PC-3 (cell line): ENCODE data around the gene AP1AR. TPM values are rescaled to one million over a fixed set of nuclear protein-coding genes. Genes with fewer than 3 reads are reported as not detected.
"Not testable (repeated sequence)": the region's sequence is repeated elsewhere in the genome, so short reads cannot be mapped to it uniquely, and the experiment has no call there.

Experiments used
- ATAC-seq: fragments of 200-7000 bp; cut with Tn5 transposase; 2 replicates; pipeline ENCODE4 v1.9.1; 2020; ENCODE audit warnings: mild to moderate bottlenecking, moderate library complexity
- BruUV-seq: library from RNA; stranded (reverse); fragments of 400-500 nt; replicated peaks from 2 replicates; lab custom pipeline; 2021; lab: Mats Ljungman, UMichigan
- CTCF ChIA-PET: fragments of 300-600 bp; sonication (Branson Sonifier 250); formaldehyde crosslinking; loops from one replicate; lab custom pipeline; 2022; ENCODE audit warnings: antibody characterized with exemption; lab: Charles Lee
- POLR2A ChIA-PET: fragments of 300-600 bp; sonication (Branson Sonifier 250); formaldehyde crosslinking; loops from one replicate; lab custom pipeline; 2022; ENCODE audit warnings: antibody characterized with exemption; ENCODE audit not compliant: unreplicated experiment; lab: Charles Lee
- DNase-seq: peaks from one replicate; pipeline ENCODE4 v3.0.0-alpha.2; 2015
- H2AFZ ChIP-seq: fragments of 300-600 bp; sonication (generic); 2 replicates; pipeline ENCODE4 v1.6.0; 2016; ENCODE audit warnings: antibody characterized with exemption, low read length
- H3F3A ChIP-seq: fragments of 300-600 bp; sonication (generic); one replicate; pipeline ENCODE4 v1.6.0; 2017; ENCODE audit warnings: antibody characterized with exemption, low read length, control low read depth, mild to moderate bottlenecking; ENCODE audit not compliant: unreplicated experiment
- H3K27ac ChIP-seq: fragments of 300-600 bp; sonication (generic); 2 replicates; pipeline ENCODE4 v1.5.1; 2016; ENCODE audit warnings: mild to moderate bottlenecking, low read length
- H3K27me3 ChIP-seq: fragments of 300-600 bp; sonication (generic); 2 replicates; pipeline ENCODE4 v1.6.1; 2016; ENCODE audit warnings: low read length, mixed read lengths
- H3K36me3 ChIP-seq: fragments of 300-600 bp; sonication (generic); 2 replicates; pipeline ENCODE4 v1.6.1; 2016; ENCODE audit warnings: low read depth, mixed run types, low read length, mixed read lengths
- H3K4me1 ChIP-seq: fragments of 300-600 bp; sonication (generic); 2 replicates; pipeline ENCODE4 v1.5.1; 2016; ENCODE audit warnings: low read length; ENCODE audit not compliant: insufficient read depth
- H3K4me2 ChIP-seq: fragments of 300-600 bp; sonication (generic); 2 replicates; pipeline ENCODE4 v1.6.0; 2016; ENCODE audit warnings: low read length
- H3K4me3 ChIP-seq: fragments of 300-600 bp; sonication (generic); 2 replicates; pipeline ENCODE4 v1.5.1; 2016; ENCODE audit warnings: mild to moderate bottlenecking, low read length, mixed read lengths
- H3K79me2 ChIP-seq: fragments of 300-600 bp; sonication (generic); 2 replicates; pipeline ENCODE4 v1.6.1; 2017; ENCODE audit warnings: low read length, mixed read lengths
- H3K9ac ChIP-seq: fragments of 300-600 bp; sonication (generic); 2 replicates; pipeline ENCODE4 v1.6.0; 2016; ENCODE audit warnings: mild to moderate bottlenecking, low read length
- H3K9me2 ChIP-seq: fragments of 300-600 bp; sonication (generic); replicated peaks from 2 replicates; pipeline ENCODE4 v1.6.1; 2016; ENCODE audit warnings: mixed run types, low read length, mixed read lengths
- H3K9me3 ChIP-seq: fragments of 300-600 bp; sonication (generic); 2 replicates; pipeline ENCODE4 v1.6.1; 2016; ENCODE audit warnings: low read length, mixed read lengths
- H4K20me1 ChIP-seq: fragments of 300-600 bp; sonication (generic); 2 replicates; pipeline ENCODE4 v1.6.1; 2016; ENCODE audit warnings: low read length, mixed read lengths
- CTCF ChIP-seq: fragments of 300-600 bp; sonication (generic); conservative IDR thresholded peaks from 2 replicates; pipeline ENCODE4 v1.5.1; 2017; ENCODE audit warnings: antibody characterized with exemption, low read depth, mild to moderate bottlenecking, low read length
- EZH2 ChIP-seq: fragments of 300-600 bp; sonication (generic); IDR thresholded peaks from one replicate; pipeline ENCODE4 v1.6.1; 2017; ENCODE audit warnings: antibody characterized with exemption, mild to moderate bottlenecking, low read length; ENCODE audit not compliant: unreplicated experiment
- EZH2phosphoT487 ChIP-seq: fragments of 300-600 bp; sonication (generic); IDR thresholded peaks from 2 replicates; pipeline ENCODE4 v1.6.1; 2018; ENCODE audit warnings: mild to moderate bottlenecking, antibody characterized with exemption, low read length, borderline replicate concordance
- intact Hi-C: fragments of 100-400 bp; cut with micrococcal nuclease; formaldehyde crosslinking; loops from 2 replicates; pipeline ENCODE4 v1.9.0; 2023
- total RNA-seq: library from RNA; depleted of rRNA; stranded (reverse); fragments of >200 nt; gene quantifications from 2 replicates; pipeline ENCODE4 v1.2.3, GENCODE V29; 2014

The AP1AR gene
- total RNA-seq, 1 experiment from 2014 or later: 34.6 TPM

- no peaks in the 10 kb centered on the region; the same call in 1 of the 2 replicates for H3K36me3 ChIP-seq
- CTCF ChIA-PET: no interaction called here
- H3K4me2 ChIP-seq: no peak overlapping the region
- H3F3A ChIP-seq: no peaks in the 10 kb centered on the region
- no peaks in the 10 kb centered on the region for H4K20me1 ChIP-seq
- no peak for DNase-seq
- POLR2A ChIA-PET: no interaction called here
- no peak overlapping the region for H2AFZ ChIP-seq
- no peaks in the 10 kb centered on the region for H3K9me2 ChIP-seq
- no peak overlapping the region for H3K27ac ChIP-seq
- TF ChIP-seq EZH2: no peak
- TF ChIP-seq EZH2phosphoT487: no peak
- TF ChIP-seq CTCF: no peak
- H3K9ac ChIP-seq: no peak overlapping the region
- H3K4me1 ChIP-seq: no peaks in the 10 kb centered on the region
- H3K9me3 ChIP-seq: no peaks in the 10 kb centered on the region
- no peak for ATAC-seq
- peaks cover 68% of the 10 kb centered on the region for H3K79me2 ChIP-seq
- intact Hi-C loops: no loop called here
- H3K4me3 ChIP-seq: no peak overlapping the region
- no peaks in the 10 kb centered on the region for H3K27me3 ChIP-seq
- no TSS peak for BruUV-seq
Observed at GRCh38 chr4:112280386-112281056, 48.9 kb downstream of the AP1AR start.

- H3K9ac ChIP-seq, H3K9me3 ChIP-seq, H3K4me1 ChIP-seq, H3F3A ChIP-seq, H3K4me3 ChIP-seq, H4K20me1 ChIP-seq, H3K9me2 ChIP-seq, DNase-seq, ATAC-seq, H2AFZ ChIP-seq, POLR2A ChIA-PET, CTCF ChIA-PET, H3K27ac ChIP-seq, H3K27me3 ChIP-seq, BruUV-seq, H3K36me3 ChIP-seq, intact Hi-C loops, H3K4me2 ChIP-seq: not testable (repeated sequence)
- H3K79me2 ChIP-seq: peaks cover 67% of the 10 kb centered on the region
Observed at GRCh38 chr4:112281895-112282398, 50.4 kb downstream of the AP1AR start.

GRCh38 chr4:112282860-112283667 is 51.5 kb downstream of the AP1AR start:
- Histone ChIP-seq H3K27ac (no peak overlapping the region), H3K9ac (no peak overlapping the region), H4K20me1 (no peaks in the 10 kb centered on the region), H3K27me3 (no peaks in the 10 kb centered on the region), H3K4me2 (peak overlapping the region; percentile 99), H3F3A (no peaks in the 10 kb centered on the region), H3K9me3 (no peaks in the 10 kb centered on the region), H3K9me2 (no peaks in the 10 kb centered on the region), H3K4me1 (peaks cover 3% of the 10 kb centered on the region; the same call in 1 of the 2 replicates), H3K4me3 (peak overlapping the region; percentile 96; the same call in 1 of the 2 replicates), H3K36me3 (no peaks in the 10 kb centered on the region; the same call in 1 of the 2 replicates), H3K79me2 (peaks cover 67% of the 10 kb centered on the region), H2AFZ (no peak overlapping the region)
- BruUV-seq: no TSS peak
- DNase-seq: no peak
- ChIA-PET CTCF (no interaction called here), POLR2A (no interaction called here)
- TF ChIP-seq CTCF (no peak), EZH2 (no peak), EZH2phosphoT487 (no peak)
- no peak for ATAC-seq
- intact Hi-C loops: no loop called here
